ENCODE results near the gene SLC35B1. TPM values are rescaled to one million over a fixed set of nuclear protein-coding genes. Genes with fewer than 3 reads are reported as not detected.

SLC35B1 gene
- total RNA-seq, 2 experiments from 2014 or later: 51.2 to 51.4 TPM

- no peak for TF ChIP-seq EZH2phosphoT487 (IDR thresholded peaks at IDR 0.05; ENCODE audit: borderline replicate concordance, low read depth, low read length)
- peak; percentile 59 for TF ChIP-seq CTCF (conservative IDR thresholded peaks at IDR 0.05; ENCODE audit: low read length)
- no TSS peak for BruUV-seq (replicated peaks)
- no peaks in the 10 kb centered on the region for H3K9me2 ChIP-seq (ENCODE audit: insufficient read depth, low read length)
- intact Hi-C loops (cut with micrococcal nuclease; ENCODE audit: unreplicated experiment): loop anchor here (1.0 to 10.0 kb wide), 6 partner anchors 38 to 294 kb away; partner anchors contain the start of genes DLX3, KAT7 and PHB1
- H3K4me1 ChIP-seq (ENCODE audit: insufficient read depth, low read length, poor library complexity, severe bottlenecking): peaks cover 19% of the 10 kb centered on the region
- peak overlapping the region; percentile 20 for H3K4me3 ChIP-seq (ENCODE audit: low read depth, low read length, poor library complexity, severe bottlenecking)
- no peaks in the 10 kb centered on the region for H3K9me3 ChIP-seq (ENCODE audit: low read length)
- H3K36me3 ChIP-seq (ENCODE audit: insufficient read depth, low read length): peaks cover 59% of the 10 kb centered on the region
- H3K4me2 ChIP-seq (ENCODE audit: low read length): peak overlapping the region; percentile 30; the same call in 1 of the 2 replicates
- no peaks in the 10 kb centered on the region for H4K20me1 ChIP-seq (ENCODE audit: insufficient read depth, low read length)
- no peak overlapping the region for H3K27ac ChIP-seq (ENCODE audit: low read depth, low read length, poor library complexity, severe bottlenecking)
- no peak overlapping the region for H2AFZ ChIP-seq (ENCODE audit: low read length)
- ChIA-PET CTCF (ENCODE audit: unreplicated experiment) (interaction anchor here (1.0 to 1.4 kb wide), 2 partner anchors 13 to 39 kb away, joined by 3 read pairs; no protein-coding TSS in a partner anchor), POLR2A (interaction anchor here (0.8 to 3.1 kb wide), 7 partner anchors 12 to 79 kb away, joined by 3 to 11 read pairs (median 3); no protein-coding TSS in a partner anchor)
- H3K79me2 ChIP-seq (ENCODE audit: insufficient read depth, low read depth, low read length): peaks cover 15% of the 10 kb centered on the region; the same call in 1 of the 2 replicates
- DNase-seq (ENCODE audit: low spot score): no peak
Measured at GRCh38 chr17:49708515-49709183, 885 bp upstream of the SLC35B1 start.

- intact Hi-C loops (cut with micrococcal nuclease; ENCODE audit: unreplicated experiment): loop anchor here (5.0 to 10.0 kb wide), 3 partner anchors 145 to 292 kb away; partner anchors contain the start of genes DLX3 and PHB1
- ChIA-PET CTCF (ENCODE audit: unreplicated experiment) (no interaction called here), POLR2A (interaction anchor here (0.6 to 1.6 kb wide), 5 partner anchors 9 to 445 kb away, joined by 3 to 5 read pairs (median 3); no protein-coding TSS in a partner anchor)
- peaks cover 15% of the 10 kb centered on the region; the same call in 1 of the 2 replicates for H3K79me2 ChIP-seq (ENCODE audit: insufficient read depth, low read depth, low read length)
- peak overlapping the region; percentile 53 for H3K27ac ChIP-seq (ENCODE audit: low read depth, low read length, poor library complexity, severe bottlenecking)
- peak overlapping the region; percentile 96 for H3K4me3 ChIP-seq (ENCODE audit: low read depth, low read length, poor library complexity, severe bottlenecking)
- no peaks in the 10 kb centered on the region for H4K20me1 ChIP-seq (ENCODE audit: insufficient read depth, low read length)
- H2AFZ ChIP-seq (ENCODE audit: low read length): peak overlapping the region; percentile 10; the same call in 1 of the 2 replicates
- no peaks in the 10 kb centered on the region for H3K9me2 ChIP-seq (ENCODE audit: insufficient read depth, low read length)
- peak overlapping the region; percentile 96 for H3K4me2 ChIP-seq (ENCODE audit: low read length)
- H3K36me3 ChIP-seq (ENCODE audit: insufficient read depth, low read length): peaks cover 57% of the 10 kb centered on the region
- no TSS peak for BruUV-seq (replicated peaks)
- DNase-seq (ENCODE audit: low spot score): peak; percentile 50
- H3K9me3 ChIP-seq (ENCODE audit: low read length): no peaks in the 10 kb centered on the region
- H3K4me1 ChIP-seq (ENCODE audit: insufficient read depth, low read length, poor library complexity, severe bottlenecking): peaks cover 19% of the 10 kb centered on the region
- TF ChIP-seq EZH2phosphoT487 (IDR thresholded peaks at IDR 0.05; ENCODE audit: borderline replicate concordance, low read depth, low read length) (no peak), CTCF (conservative IDR thresholded peaks at IDR 0.05; ENCODE audit: low read length) (peak; percentile 47; the same call in 1 of the 2 replicates)
Measured at GRCh38 chr17:49707246-49707607, 537 bp downstream of the SLC35B1 start.

All from OCI-LY7 (cell line).